ENCODE data around the gene ATF7.

DNA sequence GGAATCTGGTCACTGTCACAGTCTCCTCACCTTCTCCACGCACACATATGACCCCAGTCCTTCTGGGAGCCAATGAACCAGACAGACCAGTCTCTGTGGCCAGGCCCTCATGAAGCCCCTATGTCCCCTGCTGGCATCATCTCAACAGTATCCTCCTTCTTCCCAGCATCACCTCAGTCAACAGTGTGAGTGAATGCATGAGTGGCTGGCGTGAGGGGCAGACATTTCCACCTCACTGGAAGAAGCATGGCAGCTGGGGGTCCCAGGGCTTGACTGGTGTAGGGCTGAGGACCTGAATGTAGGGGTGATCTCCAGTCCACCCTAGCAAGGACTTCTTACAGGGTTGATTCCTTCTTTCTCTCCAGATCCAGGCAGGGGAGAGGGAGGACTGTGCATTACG, 128.7 kb downstream of the ATF7 start:
- no peak for TF ChIP-seq CTCF (IDR thresholded peaks at IDR 0.05)
- TF ChIP-seq EZH2 (IDR thresholded peaks at IDR 0.05): no peak
- TF ChIP-seq EZH2phosphoT487 (IDR thresholded peaks at IDR 0.05): no peak

All from neural progenitor cell (in vitro differentiated cells).